Posterior cingulate gyrus (tissue), 11 donors: ENCODE results near the gene TOPORS.
A peak's percentile ranks its signal among the peaks of the same experiment; 100 is the strongest.
"Not testable (repeated sequence)": the region's sequence is repeated elsewhere in the genome, so short reads cannot be mapped to it uniquely, and the experiment has no call there.

Experiments used
- DNase-seq, 10 donors: peaks; one replicate each; pipeline versions ENCODE4 v3.0.0 to v3.0.0-alpha.2; 2020 to 2021; ENCODE audit warnings: mixed read lengths in 3 of 10
- intact Hi-C: fragments of 100-400 bp; cut with DNase I; formaldehyde crosslinking; loops from one replicate; pipeline ENCODE4 v1.15.1; 2023

The TOPORS gene

DNA sequence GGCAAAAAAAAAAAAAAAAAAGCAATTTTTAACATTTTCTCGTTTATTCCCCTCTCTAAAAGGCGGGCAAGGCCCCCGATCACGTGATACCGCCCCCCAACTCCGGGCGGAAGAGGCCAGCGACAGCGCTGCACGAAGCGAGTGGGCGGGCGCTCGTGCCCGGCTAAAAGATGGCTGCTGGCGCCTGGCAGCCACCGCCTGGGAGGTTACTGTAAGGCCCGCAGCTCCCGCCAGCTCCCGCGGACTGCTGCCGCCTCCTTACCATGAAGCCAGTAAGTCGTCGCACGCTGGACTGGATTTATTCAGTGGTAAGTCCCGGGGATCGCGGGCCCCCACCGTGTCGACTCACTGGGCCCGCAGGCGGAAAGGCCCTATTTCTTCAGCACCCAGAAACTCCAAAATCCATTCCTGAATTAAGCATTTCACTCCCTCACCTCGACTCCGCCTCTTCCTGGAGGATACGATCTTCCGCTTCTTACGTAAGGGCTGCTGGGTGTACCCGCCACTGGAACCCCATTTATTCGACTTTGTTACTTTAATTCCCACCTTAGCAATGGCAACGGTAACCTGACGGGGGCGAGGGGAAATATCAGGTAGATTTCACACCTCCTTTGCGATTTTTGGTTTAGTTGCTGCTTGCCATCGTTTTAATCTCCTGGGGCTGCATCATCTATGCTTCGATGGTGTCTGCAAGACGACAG is at the start of gene TOPORS, which contains the start of gene SMIM27:
Gene TOPORS, minus strand, starts transcription at position 415 of the 701 bp plus-strand sequence. Its CDS starts 150 bp downstream, at position 265.
Gene SMIM27, plus strand, starts transcription at position 156 of the 701 bp plus-strand sequence. Its CDS starts 108 bp downstream, at position 264.
- peak; percentile 81 to 98 (median 88) for DNase-seq
- intact Hi-C loops: loop anchor here (1.0 to 10.0 kb wide), 2 partner anchors 20 to 168 kb away; partner anchors contain the start of gene ACO1

DNA sequence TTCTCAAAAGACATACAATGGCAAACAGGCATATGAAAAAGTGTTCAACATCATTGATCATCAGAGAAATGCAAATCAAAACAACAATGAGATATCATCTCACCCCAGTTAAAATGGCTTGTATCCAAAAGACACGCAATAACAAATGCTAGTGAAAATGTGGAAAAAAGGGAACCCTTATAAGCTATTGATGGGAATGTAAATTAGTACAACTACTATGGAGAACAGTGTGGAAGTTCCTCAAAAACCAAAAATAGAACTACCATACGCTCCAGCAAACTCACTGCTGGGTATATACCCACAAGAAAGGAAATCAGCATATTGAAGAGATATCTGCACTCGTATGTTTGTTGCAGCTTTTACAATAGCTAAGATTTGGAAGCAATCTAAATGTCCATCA is 46.6 kb upstream of the TOPORS start:
- intact Hi-C loops, DNase-seq: not testable (repeated sequence)

DNA sequence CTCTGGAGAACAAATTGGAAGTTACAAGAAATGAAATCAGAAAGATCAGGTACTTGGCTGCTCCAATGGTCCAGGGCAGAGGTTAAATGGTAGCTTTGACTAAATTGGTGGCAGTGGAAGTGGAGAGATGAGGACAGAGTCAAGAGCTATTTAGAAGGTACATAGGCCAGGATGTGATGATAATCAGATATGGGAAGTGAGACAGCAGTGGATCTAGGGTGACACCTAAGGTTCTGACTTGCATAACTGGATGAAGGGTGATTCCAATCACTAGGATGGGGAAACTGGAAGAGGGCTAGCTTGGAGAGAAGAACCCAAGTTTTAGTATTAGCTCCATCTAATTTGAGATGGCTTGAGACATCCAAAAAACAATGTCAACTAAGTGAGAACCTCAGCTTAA is 44.5 kb upstream of the TOPORS start:
- intact Hi-C loops: no loop called here
- no peak for DNase-seq

GRCh38 chr9:32596096-32596865 is 43.9 kb upstream of the TOPORS start:
- intact Hi-C loops: no loop called here
- DNase-seq: no peak

DNA sequence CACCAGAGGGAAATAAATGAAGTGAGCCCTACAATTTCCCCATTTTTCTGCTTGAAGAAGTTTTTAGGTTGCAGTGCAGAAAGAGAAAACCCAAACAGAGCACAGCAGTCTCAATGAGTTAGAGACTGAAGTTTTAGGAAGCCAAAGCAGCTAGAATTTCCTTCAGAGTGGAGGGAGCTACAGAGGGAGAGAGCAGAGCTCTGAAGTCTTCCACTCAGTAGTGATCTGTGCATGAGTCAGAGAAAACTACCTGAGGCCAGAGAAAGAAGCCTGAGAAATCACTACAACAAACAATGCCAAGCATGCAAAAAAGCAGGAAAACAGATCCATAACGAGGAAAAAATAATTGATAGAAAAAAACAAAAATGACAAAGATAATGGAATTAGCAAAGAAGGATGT is 38.5 kb upstream of the TOPORS start:
- intact Hi-C loops: no loop called here
- no peak for DNase-seq

GRCh38 chr9:32590476-32590875 is 38.1 kb upstream of the TOPORS start:
- intact Hi-C loops: no loop called here
- DNase-seq: no peak

- no peak for DNase-seq
- intact Hi-C loops: loop anchor here (2.0 to 10.0 kb wide), 2 partner anchors 144 to 380 kb away; no protein-coding TSS in a partner anchor
These were observed 36.8 kb upstream of the TOPORS start for GRCh38 chr9:32589083-32589723.

- DNase-seq: no peak
- intact Hi-C loops: loop anchor here (2.0 to 10.0 kb wide), 2 partner anchors 143 to 381 kb away; no protein-coding TSS in a partner anchor
These were observed 35.5 kb upstream of the TOPORS start for GRCh38 chr9:32587901-32588300.

DNA sequence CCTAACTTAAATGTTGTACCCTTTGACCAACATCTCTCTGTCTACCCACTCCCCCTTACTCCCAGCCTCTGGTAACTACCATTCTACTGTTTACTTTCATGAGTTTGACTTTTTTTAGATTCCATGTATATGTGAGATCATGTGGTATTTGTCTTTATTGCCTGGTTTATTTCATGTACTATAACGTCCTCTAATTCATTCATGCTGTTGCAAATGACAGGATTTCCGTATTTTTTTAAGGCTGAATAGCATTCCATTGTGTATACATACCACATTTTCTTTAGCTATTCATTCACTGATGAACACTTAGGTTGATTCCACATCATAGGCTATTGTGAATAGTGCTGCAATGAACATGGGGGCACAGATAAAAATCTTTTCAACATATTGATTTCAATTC is 32.4 kb upstream of the TOPORS start:
- intact Hi-C loops: loop anchor here (10.0 kb wide), 1 partner anchor 140 kb away; no protein-coding TSS in a partner anchor
- no peak for DNase-seq

- intact Hi-C loops: loop anchor here (2.0 to 10.0 kb wide), 2 partner anchors 137 to 387 kb away; no protein-coding TSS in a partner anchor
- no peak for DNase-seq
These were observed 29.2 kb upstream of the TOPORS start for GRCh38 chr9:32581512-32582143.

- DNase-seq: no peak
- intact Hi-C loops: loop anchor here (2.0 to 10.0 kb wide), 2 partner anchors 136 to 388 kb away; no protein-coding TSS in a partner anchor
These were observed 28.4 kb upstream of the TOPORS start for GRCh38 chr9:32580631-32581300.

DNA sequence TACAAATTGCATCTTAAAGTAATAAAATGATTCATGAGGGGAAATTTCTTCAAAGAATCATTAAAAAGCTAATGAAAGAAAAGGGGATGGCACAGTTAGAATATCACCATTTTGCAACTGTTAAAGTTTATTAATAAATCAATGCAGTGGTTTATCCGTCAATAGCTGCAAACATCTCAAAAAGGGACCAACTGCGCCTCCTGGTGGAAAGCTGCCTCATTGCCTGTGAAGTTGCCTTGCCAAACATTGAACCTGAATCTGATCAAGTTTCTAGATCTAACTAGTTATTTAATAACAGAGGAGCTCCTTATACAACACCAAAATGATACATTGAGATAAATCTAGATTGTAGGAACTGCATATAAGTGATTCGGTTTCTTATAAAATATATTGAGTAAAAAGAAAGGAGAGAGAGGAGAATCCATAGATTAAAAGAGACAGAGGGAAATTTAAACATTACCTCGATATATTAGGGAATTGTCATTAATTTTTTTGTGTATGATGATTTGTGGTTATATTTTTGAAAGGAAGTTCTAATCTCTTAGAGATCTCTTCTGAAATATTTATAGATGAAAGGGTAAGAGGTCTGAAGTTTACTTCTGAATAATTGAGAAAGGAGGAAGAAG is 27.4 kb upstream of the TOPORS start:
- peak; percentile 20 to 95 (median 78) for DNase-seq
- intact Hi-C loops: loop anchor here (1.0 to 10.0 kb wide), 3 partner anchors 135 to 389 kb away; no protein-coding TSS in a partner anchor

- intact Hi-C loops: loop anchor here (1.0 kb wide), 1 partner anchor 201 kb away; no protein-coding TSS in a partner anchor
- no peak for DNase-seq
These were observed 26.6 kb upstream of the TOPORS start for GRCh38 chr9:32578976-32579375.

DNA sequence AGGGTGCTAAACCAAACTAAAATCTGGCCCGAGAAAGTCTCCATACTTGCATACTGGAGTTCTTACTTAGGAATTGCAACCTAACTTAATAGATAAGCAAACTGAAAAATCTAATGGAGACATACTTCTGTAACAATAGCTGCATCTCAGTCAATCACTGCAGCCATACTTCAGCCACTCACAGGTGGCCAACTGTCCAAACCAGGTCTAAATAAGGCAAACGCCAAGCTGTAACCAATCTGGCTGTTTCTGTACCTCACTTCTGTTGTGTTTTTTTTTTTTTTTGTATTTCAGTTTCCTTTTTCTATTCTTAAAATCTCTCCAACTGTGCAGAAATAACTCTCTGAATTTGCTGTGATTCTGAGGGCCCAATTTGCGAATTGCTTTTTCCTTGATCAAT is 24.9 kb upstream of the TOPORS start:
- DNase-seq: no peak
- intact Hi-C loops: no loop called here

- DNase-seq: no peak
- intact Hi-C loops: no loop called here
These were observed 22.5 kb upstream of the TOPORS start for GRCh38 chr9:32574858-32575257.

DNA sequence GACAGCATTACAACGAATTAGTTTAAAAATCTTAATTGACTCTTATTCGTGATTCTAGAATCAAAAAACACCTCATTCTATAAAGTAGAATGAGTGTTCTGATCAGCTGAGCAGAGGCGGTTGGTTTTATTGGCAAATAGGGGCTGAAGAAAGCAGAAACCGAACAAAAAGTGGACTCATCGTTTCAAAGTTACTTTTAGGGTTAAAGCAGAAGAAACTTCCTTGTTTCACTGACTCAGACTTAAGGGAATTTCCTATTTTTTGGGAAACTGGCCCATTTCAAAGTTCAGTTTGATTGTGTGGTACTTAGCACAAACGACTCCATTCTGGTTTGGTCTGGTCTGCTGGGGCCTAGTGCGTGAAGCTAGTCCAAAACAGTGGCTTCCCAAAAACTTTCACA is 21.4 kb upstream of the TOPORS start:
- DNase-seq: no peak
- intact Hi-C loops: no loop called here

- peak; percentile 92 to 99 (median 94) for DNase-seq
- intact Hi-C loops: loop anchor here (1.0 kb wide), 1 partner anchor 21 kb away; the partner anchor contains the start of genes SMIM27 and TOPORS
These were observed 20.6 kb upstream of the TOPORS start, which contains the start of gene NDUFB6 for GRCh38 chr9:32572900-32573523. TSS of gene NDUFB6 (minus strand) at chr9:32573159. CDS start at chr9:32573060, 99 bp downstream.
